Endothelial cell (in vitro differentiated cells): ENCODE measurements around the gene HPS3. TPM values are rescaled to one million over a fixed set of nuclear protein-coding genes. Genes with fewer than 3 reads are reported as not detected.
"Not testable (repeated sequence)": the region's sequence is repeated elsewhere in the genome, so short reads cannot be mapped to it uniquely, and the experiment has no call there.

Experiments
- DNase-seq: peaks from one replicate; pipeline ENCODE4 v3.0.0; 2021; ENCODE audit warnings: low spot score
- H3K27ac Mint-ChIP-seq: one replicate; pipeline ENCODE4 v1.8.0; 2021; ENCODE audit warnings: mixed read lengths, inconsistent platforms; ENCODE audit not compliant: unreplicated experiment
- H3K27me3 Mint-ChIP-seq: one replicate; pipeline ENCODE4 v1.8.0; 2021; ENCODE audit warnings: mild to moderate bottlenecking, moderate library complexity, mixed read lengths, inconsistent platforms; ENCODE audit not compliant: unreplicated experiment
- H3K36me3 Mint-ChIP-seq: one replicate; pipeline ENCODE4 v1.8.0; 2021; ENCODE audit warnings: mild to moderate bottlenecking, low read depth, mixed read lengths, inconsistent platforms; ENCODE audit not compliant: unreplicated experiment
- H3K4me1 Mint-ChIP-seq: one replicate; pipeline ENCODE4 v1.8.0; 2021; ENCODE audit warnings: mild to moderate bottlenecking, mixed read lengths, inconsistent platforms; ENCODE audit not compliant: unreplicated experiment
- H3K4me3 Mint-ChIP-seq: one replicate; pipeline ENCODE4 v1.8.0; 2021; ENCODE audit warnings: mild to moderate bottlenecking, mixed read lengths, inconsistent platforms; ENCODE audit not compliant: unreplicated experiment
- H3K9me3 Mint-ChIP-seq: one replicate; pipeline ENCODE4 v1.8.0; 2021; ENCODE audit warnings: mixed read lengths, inconsistent platforms; ENCODE audit not compliant: unreplicated experiment
- total RNA-seq: library from RNA; stranded (reverse); fragmentation: NEBNext Ultra II Directional; extraction: Animal tissue kit (Norgen Biotek cat#: 25700); gene quantifications from one replicate; pipeline ENCODE4 v1.2.1, GENCODE V29; 2021; ENCODE audit not compliant: unreplicated experiment
- TF ChIP-seq, protein P1 (sequence below): fragments of 200-600 bp; sonication (generic); IDR thresholded peaks from one replicate; pipeline ENCODE4 v1.5.0; 2021; ENCODE audit warnings: antibody characterized with exemption; ENCODE audit not compliant: unreplicated experiment

The HPS3 gene
- total RNA-seq, 1 donor from 2014 or later: 18.8 TPM

DNA sequence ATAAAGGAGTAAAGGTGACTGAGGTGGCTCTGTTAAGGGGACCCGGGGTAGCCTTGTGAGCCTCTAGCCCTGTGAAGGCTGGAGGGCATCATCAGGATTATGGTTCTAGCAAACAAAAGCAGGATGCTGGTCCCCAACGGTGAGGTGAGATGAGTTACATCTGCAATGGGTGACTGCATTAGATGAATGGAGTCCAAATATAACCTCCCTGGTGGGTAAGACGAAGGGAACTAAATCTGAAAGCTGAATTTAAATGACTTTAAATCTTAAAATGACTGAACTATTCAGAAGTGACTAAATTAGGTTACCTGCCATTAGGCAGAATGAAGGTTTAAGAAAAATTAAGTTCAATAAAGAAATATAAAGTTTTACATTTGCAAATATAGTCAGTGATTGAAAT lies 38.5 kb upstream of the HPS3 start:
- TF ChIP-seq, protein P1, sequence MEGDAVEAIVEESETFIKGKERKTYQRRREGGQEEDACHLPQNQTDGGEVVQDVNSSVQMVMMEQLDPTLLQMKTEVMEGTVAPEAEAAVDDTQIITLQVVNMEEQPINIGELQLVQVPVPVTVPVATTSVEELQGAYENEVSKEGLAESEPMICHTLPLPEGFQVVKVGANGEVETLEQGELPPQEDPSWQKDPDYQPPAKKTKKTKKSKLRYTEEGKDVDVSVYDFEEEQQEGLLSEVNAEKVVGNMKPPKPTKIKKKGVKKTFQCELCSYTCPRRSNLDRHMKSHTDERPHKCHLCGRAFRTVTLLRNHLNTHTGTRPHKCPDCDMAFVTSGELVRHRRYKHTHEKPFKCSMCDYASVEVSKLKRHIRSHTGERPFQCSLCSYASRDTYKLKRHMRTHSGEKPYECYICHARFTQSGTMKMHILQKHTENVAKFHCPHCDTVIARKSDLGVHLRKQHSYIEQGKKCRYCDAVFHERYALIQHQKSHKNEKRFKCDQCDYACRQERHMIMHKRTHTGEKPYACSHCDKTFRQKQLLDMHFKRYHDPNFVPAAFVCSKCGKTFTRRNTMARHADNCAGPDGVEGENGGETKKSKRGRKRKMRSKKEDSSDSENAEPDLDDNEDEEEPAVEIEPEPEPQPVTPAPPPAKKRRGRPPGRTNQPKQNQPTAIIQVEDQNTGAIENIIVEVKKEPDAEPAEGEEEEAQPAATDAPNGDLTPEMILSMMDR: no peak
- Mint-ChIP-seq H3K36me3 (no peaks in the 10 kb centered on the region), H3K4me3 (no peak overlapping the region), H3K27ac (no peak overlapping the region), H3K27me3 (no peaks in the 10 kb centered on the region), H3K4me1 (peaks cover 7% of the 10 kb centered on the region), H3K9me3 (no peaks in the 10 kb centered on the region)
- no peak for DNase-seq

DNA sequence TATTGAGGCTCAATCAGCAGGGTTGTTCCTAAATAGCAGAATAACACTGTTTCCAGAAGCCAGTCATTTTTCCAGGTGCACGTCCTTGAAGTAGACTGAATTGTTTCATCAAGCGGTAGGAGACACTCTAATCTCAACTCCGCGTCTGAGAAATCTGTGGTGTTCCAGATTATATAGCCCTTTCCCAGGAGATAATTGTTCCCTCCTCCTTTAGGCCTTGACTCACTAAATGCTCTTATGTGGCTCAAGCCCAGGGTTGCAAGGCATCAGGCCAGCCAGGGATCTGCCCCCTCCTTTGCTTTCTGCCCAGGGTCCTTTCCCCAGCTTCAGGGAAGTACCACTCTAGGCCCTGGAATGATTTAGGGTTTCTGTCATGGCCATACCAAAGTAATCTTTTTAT lies 37.5 kb upstream of the HPS3 start:
- H3K36me3 Mint-ChIP-seq: peaks cover 2% of the 10 kb centered on the region
- H3K4me3 Mint-ChIP-seq: no peak overlapping the region
- TF ChIP-seq, protein P1: no peak
- H3K9me3 Mint-ChIP-seq: no peaks in the 10 kb centered on the region
- H3K27me3 Mint-ChIP-seq: peaks cover 2% of the 10 kb centered on the region
- DNase-seq: no peak
- H3K4me1 Mint-ChIP-seq: peaks cover 7% of the 10 kb centered on the region
- H3K27ac Mint-ChIP-seq: no peak overlapping the region

DNA sequence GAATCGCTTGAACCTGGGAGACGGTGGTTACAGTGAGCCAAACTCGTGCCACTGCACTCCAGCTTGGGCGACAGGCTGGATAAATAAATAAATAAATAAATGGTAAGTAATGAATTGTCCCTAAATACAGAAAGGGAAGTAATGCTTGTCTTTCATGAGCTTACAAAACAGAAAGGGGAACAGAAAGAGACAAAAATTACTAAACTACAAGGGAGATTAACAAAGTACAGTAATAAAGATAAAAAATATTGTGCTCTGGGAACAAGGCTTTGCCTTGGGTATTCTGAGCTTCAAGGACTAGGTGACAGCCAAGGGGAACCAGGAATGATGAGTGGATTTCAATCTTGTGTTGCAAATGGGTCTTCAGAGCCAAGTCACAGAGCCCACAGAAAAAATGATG lies 34.0 kb upstream of the HPS3 start:
- H3K4me3 Mint-ChIP-seq: no peak overlapping the region
- DNase-seq: no peak
- H3K9me3 Mint-ChIP-seq: no peaks in the 10 kb centered on the region
- H3K27ac Mint-ChIP-seq: no peak overlapping the region
- H3K4me1 Mint-ChIP-seq: no peaks in the 10 kb centered on the region
- H3K27me3 Mint-ChIP-seq: peaks cover 4% of the 10 kb centered on the region
- TF ChIP-seq, protein P1: no peak
- H3K36me3 Mint-ChIP-seq: peaks cover 3% of the 10 kb centered on the region

DNA sequence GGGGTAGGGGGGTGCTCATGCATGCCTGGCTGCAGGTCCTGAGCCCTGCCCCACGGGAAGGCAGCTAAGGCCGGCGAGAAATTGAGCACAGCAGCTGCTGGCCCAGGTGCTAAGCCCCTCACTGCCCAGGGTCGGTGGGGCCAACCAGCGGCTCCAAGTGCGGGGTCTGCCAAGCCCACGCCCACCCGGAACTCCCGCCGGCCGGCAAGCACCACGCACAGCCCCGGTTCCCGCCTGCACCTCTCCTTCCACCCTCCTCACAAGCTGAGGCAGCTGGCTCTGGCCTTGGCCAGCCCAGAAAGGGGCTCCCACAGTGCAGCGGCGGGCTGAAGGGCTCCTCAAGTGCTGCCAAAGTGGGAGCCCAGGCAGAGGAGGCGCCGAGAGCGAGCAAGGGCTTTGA lies 31.5 kb upstream of the HPS3 start:
- H3K27ac Mint-ChIP-seq, H3K4me1 Mint-ChIP-seq, H3K9me3 Mint-ChIP-seq, H3K36me3 Mint-ChIP-seq, DNase-seq, H3K27me3 Mint-ChIP-seq: not testable (repeated sequence)
- H3K4me3 Mint-ChIP-seq: peak overlapping the region; percentile 65

DNA sequence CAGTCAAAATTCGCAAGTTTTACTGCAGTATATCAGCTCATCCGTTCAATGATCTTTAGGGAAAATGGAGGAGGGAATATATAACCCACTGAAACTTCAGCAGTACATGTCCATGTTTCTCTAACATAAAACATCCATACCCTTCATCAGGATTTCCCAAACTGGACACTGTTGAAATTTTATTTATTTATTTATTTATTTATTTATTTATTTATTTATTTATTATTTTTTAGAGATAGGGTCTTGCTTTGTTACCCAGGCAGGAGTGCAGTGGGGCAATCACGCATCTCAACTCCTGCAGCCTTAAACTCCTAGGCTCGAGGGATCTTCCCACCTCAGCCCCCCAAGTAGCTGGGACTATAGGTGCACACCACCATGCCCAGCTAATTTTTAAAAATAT lies 28.3 kb upstream of the HPS3 start:
- Mint-ChIP-seq H3K27ac (no peak overlapping the region), H3K27me3 (peaks cover 5% of the 10 kb centered on the region), H3K4me1 (no peaks in the 10 kb centered on the region), H3K36me3 (peaks cover 3% of the 10 kb centered on the region), H3K9me3 (peaks cover 5% of the 10 kb centered on the region), H3K4me3 (no peak overlapping the region)
- no peak for DNase-seq
- TF ChIP-seq, protein P1: no peak

DNA sequence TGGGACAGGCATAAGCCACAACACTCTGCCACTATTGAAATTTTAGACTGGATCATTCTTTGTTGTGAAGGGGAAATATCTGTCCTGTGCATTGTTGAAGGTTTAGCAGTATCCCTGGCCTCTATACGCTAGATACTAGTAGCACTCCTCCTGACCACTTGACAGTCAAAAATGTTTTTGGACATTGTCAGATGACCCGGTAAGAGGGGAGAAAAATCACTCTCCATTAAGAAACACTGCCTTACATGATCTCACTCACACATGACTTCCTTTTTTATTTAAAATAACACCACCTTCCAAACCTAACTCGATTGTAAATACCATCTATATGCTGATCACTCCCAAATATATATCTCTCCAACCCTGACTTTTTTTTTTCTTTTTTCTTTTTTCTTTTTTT lies 27.8 kb upstream of the HPS3 start:
- peaks cover 5% of the 10 kb centered on the region for H3K27me3 Mint-ChIP-seq
- no peak overlapping the region for H3K4me3 Mint-ChIP-seq
- DNase-seq: no peak
- H3K27ac Mint-ChIP-seq: no peak overlapping the region
- no peaks in the 10 kb centered on the region for H3K4me1 Mint-ChIP-seq
- peaks cover 5% of the 10 kb centered on the region for H3K9me3 Mint-ChIP-seq
- TF ChIP-seq, protein P1: no peak
- peaks cover 3% of the 10 kb centered on the region for H3K36me3 Mint-ChIP-seq
